ENCODE results near the gene PTPRZ1. TPM values are rescaled to one million over a fixed set of nuclear protein-coding genes. Genes with fewer than 3 reads are reported as not detected.

PTPRZ1 gene
- total RNA-seq, 4 donors from 2014 or later, result 3.5 to 26.4 (median 11.0) TPM

DNA sequence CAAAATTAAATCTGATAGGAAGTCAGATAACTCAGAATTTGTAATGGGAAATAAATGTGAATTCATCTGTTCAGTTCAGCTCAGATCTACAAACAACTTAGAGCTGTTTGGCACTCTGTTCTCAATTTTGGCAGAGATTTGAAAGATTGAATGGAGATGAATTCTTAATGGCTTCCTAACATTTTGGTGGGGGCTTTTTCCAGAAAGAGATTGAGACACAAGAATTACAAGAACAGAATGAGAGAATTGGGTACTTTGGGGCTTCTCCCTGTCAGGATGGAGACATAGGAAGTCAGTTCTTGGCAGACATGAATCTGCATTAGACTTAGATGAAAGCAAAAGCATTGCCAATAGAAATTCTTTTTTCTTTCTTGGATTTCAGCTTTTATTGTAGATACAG, 39.0 kb upstream of the PTPRZ1 start:
- TF ChIP-seq POLR2A (IDR thresholded peaks at IDR 0.05) (no peak), CTCF (IDR thresholded peaks at IDR 0.05) (no peak), EP300 (IDR thresholded peaks at IDR 0.05) (no peak)
- DNase-seq (ENCODE audit: low spot score in 2 of 2), result no peak
- H3K9me3 ChIP-seq, result no peaks in the 10 kb centered on the region
- H3K27ac ChIP-seq, result peak overlapping the region in 1 of 4 donors; percentile 53
- H3K4me1 ChIP-seq, result peaks cover 0 to 10% (median 0%) of the 10 kb centered on the region in 4 donors
- H3K36me3 ChIP-seq, result no peaks in the 10 kb centered on the region
- no peaks in the 10 kb centered on the region for H3K27me3 ChIP-seq
- H3K4me3 ChIP-seq, result no peak overlapping the region

DNA sequence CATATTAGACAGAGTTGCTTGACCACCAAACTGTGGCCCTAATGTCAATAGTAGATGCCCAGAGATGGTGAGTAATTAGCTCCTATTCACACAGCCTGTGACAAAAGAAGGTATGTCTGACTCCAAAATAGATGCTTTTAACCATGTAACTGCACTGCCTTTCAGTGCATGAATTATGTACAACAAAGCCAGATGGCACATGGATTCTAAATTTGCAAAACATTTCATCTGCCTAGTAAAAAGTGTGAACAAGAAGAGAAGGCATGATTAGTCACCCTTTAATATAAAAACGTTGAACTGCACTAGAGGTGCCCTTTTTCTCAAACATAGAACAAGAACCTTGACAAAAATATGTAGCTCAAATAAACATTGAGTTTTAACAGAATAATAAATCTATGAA, 35.5 kb upstream of the PTPRZ1 start:
- no peaks in the 10 kb centered on the region for H3K9me3 ChIP-seq
- no peak for TF ChIP-seq EP300 (IDR thresholded peaks at IDR 0.05)
- no peak for TF ChIP-seq CTCF (IDR thresholded peaks at IDR 0.05)
- TF ChIP-seq POLR2A (IDR thresholded peaks at IDR 0.05), result no peak
- H3K36me3 ChIP-seq, result no peaks in the 10 kb centered on the region
- no peak overlapping the region for H3K4me3 ChIP-seq
- DNase-seq (ENCODE audit: low spot score in 2 of 2), result no peak
- WGBS, 2 donors, result 28 to 30% methylated on average over 1 of the region's 1 CpG
- H3K27ac ChIP-seq, result no peak overlapping the region
- peaks cover 0 to 5% (median 0%) of the 10 kb centered on the region in 4 donors for H3K4me1 ChIP-seq
- H3K27me3 ChIP-seq, result no peaks in the 10 kb centered on the region

GRCh38 chr7:121847041-121847440, 25.9 kb upstream of the PTPRZ1 start:
- no peak for TF ChIP-seq EP300 (IDR thresholded peaks at IDR 0.05)
- no peak for TF ChIP-seq POLR2A (IDR thresholded peaks at IDR 0.05)
- no peak for TF ChIP-seq CTCF (IDR thresholded peaks at IDR 0.05)
- no peaks in the 10 kb centered on the region for H3K9me3 ChIP-seq
- no peaks in the 10 kb centered on the region for H3K36me3 ChIP-seq
- no peak overlapping the region for H3K4me3 ChIP-seq
- no peaks in the 10 kb centered on the region for H3K27me3 ChIP-seq
- 74 to 78% methylated on average over 4 of the region's 4 CpGs for WGBS, 2 donors
- no peak overlapping the region for H3K27ac ChIP-seq
- DNase-seq (ENCODE audit: low spot score in 2 of 2), result no peak
- H3K4me1 ChIP-seq, result no peaks in the 10 kb centered on the region

DNA sequence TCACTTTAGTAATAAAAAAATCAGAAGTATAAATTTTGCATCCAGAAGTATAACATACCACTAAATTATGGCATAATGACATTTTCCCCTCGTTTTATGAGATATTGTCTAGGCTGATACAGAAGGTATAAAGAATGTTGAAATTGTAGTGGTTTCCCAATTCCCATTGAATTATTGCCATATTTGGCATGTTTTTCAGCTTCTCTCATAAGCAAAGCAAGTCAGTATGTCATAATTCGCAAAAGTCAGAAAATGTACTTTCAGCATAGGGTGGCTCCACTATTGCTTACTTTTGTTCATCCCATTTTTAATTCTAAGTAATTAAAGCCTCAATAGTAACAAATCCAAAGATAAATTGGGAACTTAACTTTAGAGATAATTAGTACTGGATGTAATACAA, 19.7 kb upstream of the PTPRZ1 start:
- Histone ChIP-seq H3K27ac (no peak overlapping the region), H3K4me3 (no peak overlapping the region), H3K9me3 (no peaks in the 10 kb centered on the region), H3K36me3 (no peaks in the 10 kb centered on the region), H3K27me3 (no peaks in the 10 kb centered on the region), H3K4me1 (no peaks in the 10 kb centered on the region)
- 54 to 65% methylated on average over 2 of the region's 2 CpGs for WGBS, 2 donors
- TF ChIP-seq CTCF (IDR thresholded peaks at IDR 0.05) (no peak), EP300 (IDR thresholded peaks at IDR 0.05) (no peak), POLR2A (IDR thresholded peaks at IDR 0.05) (no peak)
- no peak for DNase-seq (ENCODE audit: low spot score in 2 of 2)

GRCh38 chr7:121860953-121861352, 12.0 kb upstream of the PTPRZ1 start:
- Histone ChIP-seq H3K27ac (no peak overlapping the region), H3K27me3 (no peaks in the 10 kb centered on the region), H3K4me3 (no peak overlapping the region), H3K4me1 (peaks cover 0 to 4% (median 0%) of the 10 kb centered on the region in 4 donors), H3K9me3 (no peaks in the 10 kb centered on the region), H3K36me3 (no peaks in the 10 kb centered on the region)
- DNase-seq (ENCODE audit: low spot score in 2 of 2), result no peak
- TF ChIP-seq CTCF (IDR thresholded peaks at IDR 0.05), result no peak
- no peak for TF ChIP-seq POLR2A (IDR thresholded peaks at IDR 0.05)
- no peak for TF ChIP-seq EP300 (IDR thresholded peaks at IDR 0.05)
